ENCODE data around the gene CPNE5.
A peak's percentile ranks its signal among the peaks of the same experiment; 100 is the strongest.

The CPNE5 gene

DNA sequence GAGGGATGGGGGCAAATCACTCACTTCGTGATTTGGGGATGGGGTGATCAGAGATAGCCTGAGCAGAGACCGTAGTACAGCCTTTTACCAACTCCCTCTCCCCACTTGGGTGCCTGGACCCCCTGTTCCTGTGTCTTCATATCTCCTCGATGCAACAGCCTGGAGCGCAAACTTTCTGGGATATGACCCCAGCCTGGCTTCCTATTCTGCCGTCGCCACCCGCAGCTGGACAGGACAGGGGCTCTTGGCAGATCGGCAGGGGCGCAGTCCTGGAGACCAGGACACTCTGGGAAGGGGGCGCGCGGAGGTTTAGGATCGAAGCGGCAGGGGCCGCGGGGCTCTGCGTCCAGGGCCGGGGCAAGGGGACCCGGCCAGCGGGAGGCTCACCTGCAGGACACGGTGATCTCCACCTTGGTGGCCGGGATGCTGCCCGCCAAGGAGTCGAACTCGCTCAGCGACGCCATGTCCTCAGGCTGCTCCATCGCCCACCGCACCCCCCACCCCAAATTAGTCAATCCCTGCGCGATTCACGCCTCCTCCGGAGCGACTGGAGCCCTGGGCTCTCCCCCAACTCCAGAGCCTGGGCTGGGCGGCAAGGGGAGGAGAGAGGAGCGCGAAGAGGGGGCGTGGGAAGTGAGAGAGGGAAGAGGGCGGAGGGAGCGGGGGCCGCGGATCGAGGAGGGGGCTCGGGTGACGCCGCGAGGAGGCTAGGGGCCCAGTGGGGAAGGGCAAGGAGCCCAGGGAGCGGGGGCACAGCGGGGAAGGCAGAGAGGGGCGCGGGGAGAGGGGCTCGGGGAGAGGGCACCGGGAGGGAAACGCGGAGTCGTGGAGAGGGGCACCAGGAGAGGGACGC lies at the start of gene CPNE5:
Gene CPNE5 (minus strand): TSS at position 549 of the 853 bp plus-strand sequence. CDS start 67 bp downstream, at position 482.
- peak; percentile 15 for DNase-seq

DNA sequence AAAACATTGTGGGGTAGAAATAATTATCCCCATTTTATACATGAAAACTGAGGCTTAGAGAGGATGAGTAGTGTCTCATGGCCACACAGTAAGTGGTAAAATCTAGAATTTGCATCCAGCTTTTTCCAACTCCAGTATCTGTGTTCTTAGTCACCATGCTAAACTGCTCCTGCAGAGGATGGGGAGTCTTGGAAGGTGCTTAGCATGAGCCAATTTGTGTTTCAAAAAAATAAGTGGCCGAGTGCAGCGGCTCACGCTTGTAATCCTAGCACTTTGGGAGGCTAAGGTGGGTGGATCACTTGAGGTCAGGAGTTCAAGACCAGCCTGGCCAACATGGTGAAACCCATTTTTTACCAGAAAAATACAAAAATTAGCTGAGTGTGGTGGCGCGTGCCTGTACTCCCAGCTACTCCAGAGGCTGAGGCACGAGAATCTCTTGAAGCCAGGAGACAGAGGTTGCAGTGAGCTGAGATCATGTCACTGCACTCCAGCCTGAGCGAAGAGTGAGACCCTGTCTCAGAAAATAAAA lies 48.9 kb upstream of the CPNE5 start:
- no peak for DNase-seq

DNA sequence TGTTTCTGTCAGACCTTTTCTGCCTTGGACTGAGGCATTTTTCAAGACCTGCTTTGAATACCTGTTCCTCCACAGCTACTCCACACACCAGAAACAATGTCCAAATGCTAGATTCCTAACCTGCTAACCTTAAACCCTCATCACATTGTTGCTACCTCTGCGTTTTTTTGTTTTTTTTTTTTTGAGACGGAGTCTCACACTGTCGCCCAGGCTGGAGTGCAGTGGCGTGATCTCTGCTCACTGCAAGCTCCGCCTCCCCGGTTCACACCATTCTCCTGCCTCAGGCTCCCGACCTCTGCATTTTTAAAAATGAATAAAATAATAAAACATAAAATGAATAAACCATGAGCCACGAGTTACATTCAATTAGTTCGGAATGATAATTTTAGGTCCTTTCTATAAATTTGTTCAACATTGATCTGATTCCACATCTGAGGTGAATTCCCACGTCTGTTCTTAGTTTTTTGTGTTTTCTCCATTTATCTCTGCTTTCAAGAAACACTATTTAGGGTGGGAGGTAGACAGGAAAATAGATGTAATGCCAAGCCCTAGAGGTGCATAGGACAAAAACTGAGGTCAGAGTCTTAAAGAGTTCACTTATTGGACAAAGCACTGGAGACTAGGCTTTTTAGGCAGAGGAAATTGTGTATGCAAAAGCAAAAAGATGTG lies 47.8 kb upstream of the CPNE5 start:
- no peak for DNase-seq

DNA sequence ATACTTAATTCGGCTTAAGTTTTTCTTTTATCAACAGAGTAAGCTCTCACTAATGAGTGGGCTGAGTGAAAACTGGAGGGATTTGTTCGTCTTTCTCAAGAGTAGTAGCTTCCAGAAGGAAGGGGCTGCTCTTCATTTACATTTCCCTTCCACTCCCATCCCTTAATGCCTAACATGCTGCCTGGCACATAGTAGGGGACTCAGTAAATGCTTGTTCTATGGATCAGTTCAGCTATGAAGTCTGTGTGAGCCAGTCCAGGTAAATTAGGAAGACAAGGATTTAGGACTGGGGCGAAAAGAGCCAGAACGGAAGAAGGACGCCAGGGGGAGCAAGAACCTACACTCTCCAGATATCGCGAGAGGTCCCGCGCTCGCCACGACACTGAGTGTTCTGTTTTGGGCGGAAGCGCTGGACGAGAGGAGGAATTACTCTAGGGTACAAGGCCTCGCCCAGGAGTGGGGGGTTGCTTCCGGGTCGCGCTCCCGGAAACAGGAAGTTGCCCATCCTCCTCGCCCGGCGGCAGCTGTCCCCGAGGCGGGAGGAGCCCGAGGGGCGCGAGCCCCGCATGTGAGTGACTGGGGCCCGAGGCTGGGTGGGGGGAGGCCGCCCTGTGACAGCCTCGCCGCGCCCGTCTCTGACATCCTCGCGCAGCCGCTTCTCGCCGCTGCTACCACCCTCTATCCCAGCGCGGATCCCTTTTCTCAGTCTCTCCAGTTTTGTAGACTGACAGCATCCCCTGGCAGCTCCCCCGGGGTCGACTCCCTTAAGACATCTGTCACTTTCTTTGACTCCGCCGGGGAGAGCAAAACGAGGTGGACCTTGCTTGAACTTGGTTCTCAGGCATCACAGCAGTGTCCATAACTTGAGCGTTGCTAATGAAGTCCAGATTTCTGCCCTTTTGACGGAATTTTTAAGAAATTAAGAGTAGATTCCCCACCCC lies 46.5 kb upstream of the CPNE5 start, which contains the start of gene C6orf89:
Gene C6orf89 (plus strand): TSS at position 492 of the 941 bp plus-strand sequence. CDS start 13,493 bp downstream, outside the sequence.
- DNase-seq = peak; percentile 95

DNA sequence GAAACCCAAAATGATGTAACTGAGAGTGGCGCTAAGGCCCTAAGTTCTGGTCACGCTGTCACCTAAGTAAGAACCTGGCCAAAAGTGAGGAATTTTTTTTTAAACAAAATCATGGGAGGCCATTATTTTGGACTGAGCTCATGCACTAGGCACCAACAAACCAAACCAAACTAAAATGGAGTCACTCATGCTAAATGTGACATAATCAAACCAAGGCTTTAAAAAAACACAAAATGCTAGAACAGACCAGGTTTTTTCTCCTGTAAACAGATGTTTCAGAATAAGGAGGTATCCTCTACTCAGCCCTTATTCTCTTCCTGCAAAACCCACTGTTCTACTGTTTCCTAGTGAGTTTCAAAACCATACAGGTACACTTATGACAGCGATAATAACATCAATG lies 45.4 kb upstream of the CPNE5 start:
- DNase-seq = no peak

DNA sequence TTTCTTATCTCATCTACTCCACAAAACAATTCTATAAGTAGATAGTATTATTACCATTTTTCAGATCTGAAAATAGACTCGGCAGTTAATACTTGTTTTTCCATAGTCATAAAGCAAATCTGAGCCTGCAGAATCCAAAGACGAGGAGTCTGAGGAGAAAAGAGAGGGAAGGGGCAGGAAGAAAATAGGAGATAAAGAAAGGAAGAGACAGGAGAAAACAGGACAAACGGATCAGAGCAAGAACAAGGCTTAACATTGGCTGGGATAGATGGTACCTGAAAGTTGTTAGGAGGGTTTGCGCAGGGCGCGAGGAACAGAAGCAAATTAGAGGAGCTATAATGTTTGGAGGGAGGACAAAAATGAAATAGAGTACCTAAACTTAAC lies 36.0 kb upstream of the CPNE5 start:
- DNase-seq = no peak

DNA sequence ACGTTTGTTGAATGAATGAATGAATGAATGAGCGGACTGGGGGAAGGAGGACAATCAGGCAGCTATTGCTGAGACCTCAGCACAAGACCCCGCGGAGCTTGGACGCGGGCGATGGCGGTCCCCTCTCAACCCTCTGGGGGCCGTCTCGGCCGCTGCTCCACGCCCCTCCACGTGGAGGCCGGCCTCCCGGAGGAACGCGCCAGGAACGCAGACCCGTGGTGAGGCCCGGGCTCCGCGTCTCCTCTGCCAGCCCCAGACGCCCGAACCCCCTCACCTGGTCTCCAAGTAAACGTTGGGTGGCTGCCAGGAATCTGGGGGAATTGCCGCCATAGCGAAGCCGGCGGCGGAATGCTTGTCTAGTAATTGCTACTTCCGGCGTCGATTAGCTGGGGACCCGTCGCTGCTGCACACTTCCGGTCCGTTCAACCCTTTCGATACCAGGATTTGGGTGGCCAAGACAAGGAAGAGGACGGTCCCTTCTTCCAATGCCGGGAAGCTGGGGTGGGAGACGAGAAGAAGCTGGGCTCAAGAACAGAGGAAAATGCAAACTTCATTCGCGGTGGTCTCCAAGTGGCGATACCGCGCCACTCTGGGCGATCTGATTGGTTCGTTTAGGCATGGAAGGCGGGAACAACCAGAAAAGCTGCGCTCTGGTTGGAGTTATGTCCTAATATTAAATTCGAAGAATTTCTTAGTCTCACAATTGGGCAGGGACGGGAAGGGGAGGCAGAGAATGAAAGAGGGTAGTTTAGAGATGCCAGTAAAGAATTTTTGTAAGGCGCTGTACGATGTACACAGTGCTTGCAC lies 35.4 kb upstream of the CPNE5 start, which contains the start of gene PPIL1:
Gene PPIL1 (minus strand): TSS at position 361 of the 807 bp plus-strand sequence. CDS start 31 bp downstream, at position 330.
- peak; percentile 86 for DNase-seq

DNA sequence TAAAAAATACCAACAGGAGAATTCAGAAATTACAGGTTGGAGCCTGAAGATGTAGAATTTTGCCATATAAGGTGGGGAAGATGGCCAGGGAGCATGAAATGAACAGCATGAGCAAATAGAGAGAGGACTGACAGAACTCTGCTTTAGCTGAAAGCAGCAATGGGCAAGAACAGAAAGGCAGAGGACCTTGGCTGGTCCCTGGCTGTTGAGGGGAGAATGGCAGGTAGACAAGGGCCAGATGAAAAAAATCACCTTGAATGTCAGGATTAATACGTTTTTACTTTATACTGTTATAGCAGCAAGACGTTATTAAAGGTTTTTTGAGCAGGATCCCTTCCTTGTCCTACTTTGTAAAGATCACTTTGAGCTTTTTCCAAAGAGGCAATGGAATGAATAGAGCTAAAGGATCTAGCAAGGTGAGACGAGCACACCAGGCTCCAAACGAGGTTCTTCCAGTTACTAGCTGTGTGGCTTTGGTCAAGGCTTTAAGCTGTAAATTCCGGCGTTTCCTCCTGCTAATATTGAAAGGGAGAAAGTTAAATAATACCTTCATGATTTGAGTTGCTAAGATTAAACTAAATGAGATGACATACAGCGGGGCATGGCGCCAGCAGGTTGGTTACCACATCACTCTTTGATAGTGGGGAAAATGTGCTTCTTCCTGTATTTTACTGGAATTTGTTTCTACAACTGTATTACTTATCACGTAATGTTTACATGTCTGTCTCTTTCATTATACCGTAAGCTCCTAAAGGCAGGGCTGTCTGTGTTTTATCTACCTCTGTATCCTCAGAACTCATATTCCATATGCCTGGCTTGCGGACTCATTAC lies 34.6 kb upstream of the CPNE5 start:
- DNase-seq = no peak

DNA sequence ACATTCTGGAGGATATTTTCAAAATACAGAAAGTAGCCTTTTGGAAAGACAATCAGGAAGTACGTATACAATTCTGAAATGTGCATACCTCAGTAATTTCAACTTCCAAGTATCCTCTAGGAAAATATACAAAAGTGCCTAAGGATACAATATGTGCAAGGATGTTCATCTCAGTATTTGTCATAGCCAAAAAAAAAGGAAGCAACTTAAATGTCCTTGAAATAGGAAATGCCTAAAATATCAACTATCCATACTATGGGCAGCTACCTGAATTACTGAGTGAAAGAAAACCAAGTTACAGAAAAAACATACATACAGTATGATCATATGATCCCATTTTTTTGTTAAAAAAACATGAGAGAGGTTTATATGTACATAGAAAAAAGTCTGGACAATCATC lies 33.9 kb upstream of the CPNE5 start:
- no peak for DNase-seq

DNA sequence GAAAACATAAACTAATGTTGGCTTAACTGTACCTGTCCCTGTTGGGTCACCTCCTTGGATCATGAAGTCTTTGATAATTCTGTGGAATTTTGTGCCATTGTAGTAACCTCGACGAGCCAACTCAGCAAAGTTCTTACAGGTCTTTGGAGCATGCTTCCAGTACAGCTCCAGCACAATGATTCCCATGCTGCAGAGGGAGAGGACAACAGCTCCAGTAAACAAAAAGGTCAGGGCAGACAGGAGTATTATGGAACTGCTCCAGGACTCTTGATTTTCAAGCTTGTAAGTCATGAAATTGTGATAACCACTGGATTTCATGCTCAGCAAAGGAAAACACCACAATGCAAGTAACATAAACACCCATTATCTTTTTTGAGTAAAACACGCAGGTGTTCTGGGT lies 32.4 kb upstream of the CPNE5 start:
- no peak for DNase-seq

DNA sequence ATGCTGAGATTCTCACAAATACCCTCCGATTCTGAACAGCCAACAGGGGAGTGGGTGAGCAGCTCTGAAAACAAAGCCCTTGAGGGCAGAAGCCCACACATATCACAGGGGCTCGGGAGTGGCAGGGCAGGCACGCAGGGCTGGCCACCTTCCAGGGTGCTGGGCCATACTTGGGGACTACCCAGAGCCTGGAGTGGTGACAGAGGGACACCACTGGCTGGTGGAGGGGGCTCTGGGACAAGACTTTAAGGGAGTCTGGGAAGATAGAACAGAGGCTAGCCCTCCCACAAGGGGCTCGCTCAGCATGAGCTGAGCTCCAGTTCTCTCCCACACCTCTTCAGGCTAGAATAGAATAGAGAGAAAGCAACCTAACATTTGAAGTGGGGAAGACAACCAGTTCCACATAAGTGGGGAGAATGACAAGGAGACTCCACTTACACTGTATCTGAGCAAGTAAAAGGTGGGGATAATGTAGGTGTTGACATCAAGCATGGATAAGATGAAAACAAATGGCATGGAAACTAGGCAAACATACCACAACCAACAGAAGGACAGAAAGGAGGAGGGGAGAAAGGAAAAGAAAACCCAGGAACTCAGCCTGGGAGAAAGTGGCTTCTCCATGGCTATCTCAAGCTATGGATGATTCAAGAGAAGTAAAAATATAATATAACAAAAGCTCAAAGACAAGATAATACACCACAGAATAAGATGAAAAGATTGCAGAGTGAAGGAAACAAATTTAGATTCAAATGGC lies 28.4 kb upstream of the CPNE5 start:
- DNase-seq = no peak

DNA sequence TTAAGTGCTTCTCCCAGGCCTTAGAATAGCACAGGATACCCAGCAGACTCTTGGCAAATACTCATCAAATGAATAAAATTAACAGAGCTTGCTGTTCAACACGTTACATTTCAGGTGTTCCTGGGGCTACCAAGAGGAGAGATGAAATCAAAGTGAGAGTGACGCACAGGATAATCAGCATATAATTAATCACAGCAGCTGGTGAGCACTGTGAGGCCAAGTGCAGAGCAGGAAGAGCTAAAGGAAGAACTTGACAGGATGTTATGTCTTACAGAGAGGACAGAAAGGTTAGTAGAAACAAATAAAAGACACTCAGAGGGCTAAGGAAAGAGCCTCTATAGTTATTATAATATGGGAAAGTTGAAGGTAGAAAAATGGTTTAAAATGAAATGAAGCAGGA lies 26.6 kb upstream of the CPNE5 start:
- no peak for DNase-seq

DNA sequence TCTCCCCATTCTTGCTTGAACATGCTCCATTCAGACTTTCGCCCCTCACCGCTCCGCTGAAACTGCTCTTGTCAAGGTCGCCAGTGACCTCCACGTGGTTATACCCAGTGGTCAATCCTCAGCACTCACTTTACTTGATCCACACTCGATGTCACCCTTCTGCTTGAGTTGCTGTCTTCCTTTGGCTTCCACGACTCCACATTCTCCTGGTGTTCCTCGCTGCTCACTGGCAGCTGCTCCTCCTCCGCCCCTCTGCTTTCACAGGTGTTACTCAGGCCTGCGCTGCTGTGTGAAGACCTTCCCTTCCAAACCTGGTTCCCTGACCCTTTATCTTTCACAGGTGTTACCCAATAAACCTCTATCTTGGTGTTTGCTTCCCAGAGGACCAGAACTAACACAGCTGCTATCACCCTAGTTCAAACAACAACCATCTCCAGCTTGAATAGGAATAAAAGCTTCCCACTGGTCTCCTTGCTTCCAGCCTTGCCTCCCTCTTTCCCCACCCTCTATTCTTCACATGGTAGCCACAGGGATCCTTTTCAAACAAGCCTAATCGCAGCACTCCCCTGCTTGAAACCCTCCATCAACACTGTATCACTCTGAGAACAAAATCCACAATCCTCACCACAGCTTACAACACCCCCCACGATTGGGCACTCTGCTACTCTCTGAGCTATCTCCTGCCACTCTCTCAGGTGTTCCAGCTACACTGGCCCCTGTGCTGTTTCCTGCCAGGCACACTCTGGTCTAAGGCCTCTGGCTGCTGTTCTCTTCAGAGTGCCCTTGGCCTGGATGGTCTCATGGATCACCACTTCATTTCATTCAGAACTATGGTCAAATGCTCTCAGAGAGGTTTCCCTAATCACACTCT lies 24.7 kb upstream of the CPNE5 start:
- no peak for DNase-seq

DNA sequence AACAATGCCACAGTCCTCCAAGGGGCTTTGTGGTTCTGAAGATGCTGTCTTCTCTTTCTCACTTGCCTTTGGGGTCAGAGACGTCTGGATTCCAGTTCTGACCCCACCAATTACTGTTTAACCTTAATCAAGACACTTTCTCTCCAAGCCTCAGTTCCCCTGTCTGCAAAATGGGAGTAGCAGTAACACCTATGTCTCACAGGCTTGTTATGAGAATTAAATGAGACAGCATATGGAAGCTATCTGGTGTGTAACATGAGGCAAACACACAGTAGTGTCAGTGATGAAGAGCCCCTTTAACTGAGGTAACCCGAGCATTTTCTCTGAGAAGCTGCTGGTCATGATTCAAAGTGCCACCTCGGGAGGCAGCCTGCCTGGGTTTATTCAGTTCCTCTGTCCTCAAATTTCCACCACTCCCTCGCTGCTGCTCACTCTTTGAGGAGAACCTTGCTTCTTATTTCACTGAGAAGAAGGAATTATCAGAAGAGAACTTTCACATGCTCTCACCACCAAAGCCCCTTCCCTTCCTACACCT lies 23.7 kb upstream of the CPNE5 start:
- no peak for DNase-seq

DNA sequence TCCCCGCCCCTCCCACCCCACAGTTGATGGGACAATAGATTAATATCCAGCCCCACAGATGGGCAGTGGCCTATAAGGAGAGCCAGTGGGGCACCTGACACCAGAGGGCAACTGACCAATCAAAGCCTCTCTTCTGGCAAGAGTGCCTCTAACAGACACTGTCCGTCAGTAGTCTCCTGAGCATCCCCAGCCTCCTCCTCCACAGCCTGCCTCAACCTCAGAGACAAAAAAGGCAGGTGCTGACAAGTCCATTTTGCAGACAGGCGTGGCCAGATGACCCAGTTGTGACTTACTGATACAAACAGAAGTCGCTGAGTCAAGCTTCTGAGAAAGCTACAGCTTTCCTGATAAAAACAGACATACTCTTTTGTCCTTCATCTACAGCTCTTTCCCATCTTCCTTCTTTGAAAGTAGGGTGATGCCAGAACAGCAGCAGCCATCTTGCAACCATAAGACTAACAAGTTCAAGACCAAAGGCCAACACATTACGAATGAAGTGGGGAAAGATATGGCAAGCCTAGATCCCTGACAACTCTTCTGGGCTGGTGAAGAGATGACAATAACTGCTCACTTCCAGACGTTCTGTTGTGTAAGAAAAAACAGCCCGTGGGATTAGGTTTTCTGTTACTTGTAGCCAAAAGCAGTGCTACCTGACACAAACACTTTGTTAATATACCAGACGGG lies 23.1 kb upstream of the CPNE5 start:
- DNase-seq = no peak

DNA sequence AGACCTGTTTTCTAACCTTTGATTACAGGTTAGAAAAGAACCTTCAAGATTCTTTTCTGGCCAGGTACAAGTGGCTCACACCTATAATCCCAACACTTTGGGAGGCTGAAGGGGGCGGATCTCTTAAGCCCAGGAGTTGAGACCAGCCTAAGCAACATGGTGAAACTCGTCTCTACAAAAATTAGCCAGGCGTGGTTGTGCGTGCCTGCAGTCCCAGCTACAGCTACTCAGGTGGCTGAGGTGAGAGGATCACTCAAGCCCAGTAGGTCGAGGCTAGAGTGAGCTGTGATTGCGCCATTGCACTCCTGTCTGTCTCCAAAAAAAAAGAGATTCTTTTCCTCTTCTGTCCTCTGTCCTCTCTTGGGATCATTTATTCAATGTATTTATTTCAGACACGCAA lies 20.9 kb upstream of the CPNE5 start:
- DNase-seq = no peak

DNA sequence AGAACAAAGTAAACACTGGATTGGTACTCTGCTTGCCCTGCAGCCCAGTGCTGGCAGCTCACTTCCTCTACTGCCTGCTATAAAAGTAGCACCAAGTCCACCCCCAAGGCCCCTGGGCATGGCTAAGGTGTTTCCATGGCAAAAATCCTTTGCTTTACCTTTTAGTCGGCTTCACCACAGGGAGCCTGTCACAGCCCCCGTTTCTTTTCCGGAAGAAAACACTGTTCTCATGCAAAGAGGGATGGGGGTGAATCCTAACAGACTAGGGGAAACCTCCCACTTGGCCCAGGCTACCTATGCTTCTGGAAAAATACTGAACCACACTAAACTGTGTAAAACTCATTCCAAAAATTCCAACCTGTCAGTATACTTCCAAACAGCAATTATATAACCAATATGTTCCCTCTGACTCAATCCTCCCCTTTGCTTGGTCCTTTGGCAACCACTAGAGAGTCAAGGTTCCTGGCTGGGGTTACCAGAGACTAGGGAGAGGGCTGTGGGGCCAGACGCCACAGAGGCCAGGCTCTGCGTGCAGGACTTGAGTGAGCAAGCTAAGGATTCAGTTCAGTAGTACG lies 19.2 kb upstream of the CPNE5 start:
- no peak for DNase-seq

DNA sequence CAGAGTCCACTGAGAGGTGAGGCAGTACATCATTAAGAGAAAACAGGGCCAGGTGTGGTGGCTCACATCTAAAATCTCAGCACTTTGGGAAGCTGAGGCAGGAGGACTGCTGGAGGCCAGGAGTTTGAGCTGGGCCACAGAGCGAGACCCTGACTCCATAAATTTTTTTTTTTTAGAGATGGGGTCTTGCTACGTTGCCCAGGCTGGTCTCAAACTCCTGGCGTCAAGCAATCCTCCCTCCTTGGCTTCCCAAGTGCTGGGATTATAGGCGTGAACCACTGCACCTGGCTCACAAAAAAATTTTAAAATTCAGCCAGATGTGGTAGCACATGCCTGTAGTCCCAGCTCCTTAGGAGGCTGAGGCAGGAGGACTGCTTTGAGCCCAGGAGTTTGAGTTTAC lies 18.1 kb upstream of the CPNE5 start:
- DNase-seq = no peak
